SK-N-SH (cell line): Measurements from ENCODE around the gene SLC25A38.

Experiments
- CHD2 ChIP-seq: fragments of 150-350 bp; IDR thresholded peaks from 2 replicates; pipeline ENCODE4 v1.6.1; 2018; ENCODE audit warnings: low read length; ENCODE audit not compliant: partially characterized antibody
- CTCF ChIP-seq: fragments of 200-600 bp; sonication (generic); IDR thresholded peaks from 2 replicates; pipeline ENCODE4 v1.6.1; 2017; ENCODE audit warnings: antibody characterized with exemption, mild to moderate bottlenecking, moderate library complexity
- FOXM1 ChIP-seq: IDR thresholded peaks from 2 replicates; pipeline ENCODE4 v1.4.0; 2012; ENCODE audit warnings: low read depth, mild to moderate bottlenecking
- GABPA ChIP-seq: IDR thresholded peaks from 2 replicates; pipeline ENCODE4 v1.4.0; 2012; ENCODE audit warnings: low read depth, mild to moderate bottlenecking
- NRF1 ChIP-seq: IDR thresholded peaks from 2 replicates; pipeline ENCODE4 v1.6.1; 2012; ENCODE audit warnings: low read depth, mild to moderate bottlenecking, low read length
- RAD21 ChIP-seq: IDR thresholded peaks from 2 replicates; pipeline ENCODE4 v1.6.1; 2012; ENCODE audit warnings: mild to moderate bottlenecking, low read length
- SIN3A ChIP-seq: IDR thresholded peaks from 2 replicates; pipeline ENCODE4 v1.6.1; 2012; ENCODE audit warnings: low read depth, mild to moderate bottlenecking, low read length, moderate library complexity, borderline replicate concordance
- TCF12 ChIP-seq: IDR thresholded peaks from 2 replicates; pipeline ENCODE4 v1.4.0; 2012
- ZBTB33 ChIP-seq: IDR thresholded peaks from 2 replicates; pipeline ENCODE4 v1.4.0; 2012; ENCODE audit warnings: low read depth, borderline replicate concordance

- no peak for TF ChIP-seq NRF1
- TF ChIP-seq CTCF = no peak
- TF ChIP-seq TCF12 = no peak
- no peak for TF ChIP-seq RAD21
- no peak for TF ChIP-seq ZBTB33
- no peak for TF ChIP-seq FOXM1
- TF ChIP-seq SIN3A = no peak
- TF ChIP-seq CHD2 = no peak
- TF ChIP-seq GABPA = no peak
Measured at GRCh38 chr3:39344746-39345344, 38.3 kb upstream of the SLC25A38 start.
